ENCODE data around the gene KRI1.

Gene KRI1

DNA sequence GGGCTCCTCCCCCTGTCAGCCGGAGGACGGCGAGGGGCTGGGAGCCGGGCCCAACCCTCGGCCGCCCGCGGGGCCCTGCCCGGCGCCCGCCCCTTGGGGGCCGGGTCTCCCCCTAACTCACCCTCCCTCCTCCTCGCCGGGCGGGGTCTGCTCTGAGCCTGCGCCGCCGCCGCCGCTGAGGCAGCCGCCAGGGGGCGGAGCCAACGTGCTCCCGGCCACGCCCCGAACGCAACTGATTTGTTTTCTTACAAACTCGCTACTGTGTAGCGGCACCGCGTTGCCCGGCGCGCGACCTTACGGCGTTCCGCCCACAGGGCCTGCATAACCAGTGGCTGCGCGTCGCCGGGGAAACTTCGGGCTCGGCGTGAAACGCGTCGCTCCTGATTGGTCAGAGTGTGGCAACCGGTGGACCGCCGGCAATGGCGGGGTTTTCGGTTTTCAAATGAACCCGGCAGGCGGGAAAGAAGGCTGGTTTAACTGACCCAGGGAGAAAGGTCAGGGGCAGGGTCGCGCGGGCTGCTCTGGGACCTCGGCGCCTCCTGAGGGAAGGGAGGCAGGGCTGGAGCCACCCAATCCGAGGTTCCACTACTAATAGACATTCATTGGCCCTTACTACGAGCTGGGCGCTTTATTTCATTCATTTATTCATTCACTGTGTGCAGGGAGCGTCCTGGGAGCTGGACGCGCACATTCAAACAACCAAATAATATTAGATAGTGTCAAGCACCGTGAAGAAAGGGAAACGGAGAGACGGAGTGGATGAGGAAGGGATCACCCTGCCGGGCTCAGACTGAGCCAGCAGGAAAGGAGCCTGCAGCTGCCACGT is 3.2 kb upstream of the KRI1 start, which contains the start of gene CDKN2D:
TSS of gene CDKN2D (minus strand) at position 154 of the 826 bp plus-strand sequence. CDS start 326 bp downstream, outside the sequence.
- peak within 1 kb of the TSS; percentile 91 to 92 for H3K27ac ChIP-seq
- TF ChIP-seq CTCF (IDR thresholded peaks at IDR 0.05) = peak; percentile 31 to 56
- H3K4me3 ChIP-seq = peak within 1 kb of the TSS; percentile 85 to 93
- intact Hi-C loops (cut with DNase I; ENCODE audit: low total_unique reads) = loop anchor here (5.0 to 10.0 kb wide), 2 partner anchors 67 to 164 kb away; partner anchors contain the start of genes CDC37 and KEAP1
- H3K9me3 ChIP-seq = no peaks in the 10 kb centered on the region
- no peaks in the 10 kb centered on the region for H3K27me3 ChIP-seq
- H3K36me3 ChIP-seq = peaks cover 0 to 5% (median 0%) of the 10 kb centered on the region in 3 donors
- peak; percentile 100 for DNase-seq
- H3K4me1 ChIP-seq = peaks cover 0 to 45% (median 35%) of the 10 kb centered on the region in 4 donors

- H3K4me3 ChIP-seq = peak overlapping the region; percentile 85 to 93
- H3K36me3 ChIP-seq = peaks cover 0 to 5% (median 0%) of the 10 kb centered on the region in 3 donors
- no peaks in the 10 kb centered on the region for H3K27me3 ChIP-seq
- peak overlapping the region; percentile 91 to 92 for H3K27ac ChIP-seq
- H3K4me1 ChIP-seq = peaks cover 0 to 45% (median 35%) of the 10 kb centered on the region in 4 donors
- intact Hi-C loops (cut with DNase I; ENCODE audit: low total_unique reads) = loop anchor here (5.0 to 10.0 kb wide), 2 partner anchors 66 to 163 kb away; partner anchors contain the start of genes CDC37 and KEAP1
- TF ChIP-seq CTCF (IDR thresholded peaks at IDR 0.05) = no peak
- no peaks in the 10 kb centered on the region for H3K9me3 ChIP-seq
- DNase-seq = peak in 1 of 2 donors; percentile 37
Measured at GRCh38 chr19:10568062-10568825, 2.4 kb upstream of the KRI1 start.

- H3K4me1 ChIP-seq = peaks cover 0 to 45% (median 35%) of the 10 kb centered on the region in 4 donors
- no peak for TF ChIP-seq CTCF (IDR thresholded peaks at IDR 0.05)
- DNase-seq = no peak
- H3K36me3 ChIP-seq = peaks cover 0 to 5% (median 0%) of the 10 kb centered on the region in 3 donors
- no peaks in the 10 kb centered on the region for H3K27me3 ChIP-seq
- peak overlapping the region; percentile 85 to 93 for H3K4me3 ChIP-seq
- peak overlapping the region; percentile 91 to 92 for H3K27ac ChIP-seq
- intact Hi-C loops (cut with DNase I; ENCODE audit: low total_unique reads) = loop anchor here (5.0 to 10.0 kb wide), 2 partner anchors 65 to 163 kb away; partner anchors contain the start of genes CDC37 and KEAP1
- no peaks in the 10 kb centered on the region for H3K9me3 ChIP-seq
Measured at GRCh38 chr19:10567656-10568055, 1.8 kb upstream of the KRI1 start.

GRCh38 chr19:10566658-10567410 is 1.0 kb upstream of the KRI1 start:
- H3K4me1 ChIP-seq = peaks cover 0 to 42% (median 32%) of the 10 kb centered on the region in 4 donors
- H3K4me3 ChIP-seq = peak overlapping the region; percentile 91 to 94
- peaks cover 0 to 12% (median 0%) of the 10 kb centered on the region in 3 donors for H3K36me3 ChIP-seq
- peak overlapping the region; percentile 91 to 92 for H3K27ac ChIP-seq
- intact Hi-C loops (cut with DNase I; ENCODE audit: low total_unique reads) = loop anchor here (5.0 to 10.0 kb wide), 2 partner anchors 65 to 162 kb away; partner anchors contain the start of genes CDC37 and KEAP1
- TF ChIP-seq CTCF (IDR thresholded peaks at IDR 0.05) = no peak
- H3K27me3 ChIP-seq = no peaks in the 10 kb centered on the region
- DNase-seq = no peak
- H3K9me3 ChIP-seq = no peaks in the 10 kb centered on the region

DNA sequence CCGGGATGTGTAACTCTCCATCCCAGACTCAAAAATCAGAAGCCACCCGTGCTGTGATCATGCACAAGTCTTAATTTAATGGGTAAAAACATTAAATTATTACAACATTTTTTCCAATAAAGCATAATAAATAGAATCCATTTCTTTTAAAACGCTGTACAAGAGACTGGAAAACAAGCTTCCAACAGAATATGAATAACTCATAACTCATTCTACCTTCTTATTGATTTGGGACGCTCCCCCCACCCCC is 523 bp upstream of the KRI1 start:
- TF ChIP-seq CTCF (IDR thresholded peaks at IDR 0.05) = no peak
- DNase-seq = no peak
- H3K9me3 ChIP-seq = no peaks in the 10 kb centered on the region
- peaks cover 0 to 16% (median 1%) of the 10 kb centered on the region in 3 donors for H3K36me3 ChIP-seq
- intact Hi-C loops (cut with DNase I; ENCODE audit: low total_unique reads) = loop anchor here (5.0 to 10.0 kb wide), 2 partner anchors 64 to 162 kb away; partner anchors contain the start of genes CDC37 and KEAP1
- H3K27ac ChIP-seq = peak overlapping the region; percentile 91 to 92
- no peaks in the 10 kb centered on the region for H3K27me3 ChIP-seq
- H3K4me3 ChIP-seq = peak overlapping the region; percentile 91 to 94
- peaks cover 0 to 42% (median 32%) of the 10 kb centered on the region in 4 donors for H3K4me1 ChIP-seq

Measured in tibial artery (tissue), 4 donors.